GM18526 (cell line): ENCODE data around the gene NXN.

Experiments used
- POLR2A ChIP-seq: IDR thresholded peaks from 3 replicates; pipeline ENCODE4 v1.6.1; 2011; ENCODE audit not compliant: insufficient read length; ENCODE audit errors: extremely low read depth

NXN gene

DNA sequence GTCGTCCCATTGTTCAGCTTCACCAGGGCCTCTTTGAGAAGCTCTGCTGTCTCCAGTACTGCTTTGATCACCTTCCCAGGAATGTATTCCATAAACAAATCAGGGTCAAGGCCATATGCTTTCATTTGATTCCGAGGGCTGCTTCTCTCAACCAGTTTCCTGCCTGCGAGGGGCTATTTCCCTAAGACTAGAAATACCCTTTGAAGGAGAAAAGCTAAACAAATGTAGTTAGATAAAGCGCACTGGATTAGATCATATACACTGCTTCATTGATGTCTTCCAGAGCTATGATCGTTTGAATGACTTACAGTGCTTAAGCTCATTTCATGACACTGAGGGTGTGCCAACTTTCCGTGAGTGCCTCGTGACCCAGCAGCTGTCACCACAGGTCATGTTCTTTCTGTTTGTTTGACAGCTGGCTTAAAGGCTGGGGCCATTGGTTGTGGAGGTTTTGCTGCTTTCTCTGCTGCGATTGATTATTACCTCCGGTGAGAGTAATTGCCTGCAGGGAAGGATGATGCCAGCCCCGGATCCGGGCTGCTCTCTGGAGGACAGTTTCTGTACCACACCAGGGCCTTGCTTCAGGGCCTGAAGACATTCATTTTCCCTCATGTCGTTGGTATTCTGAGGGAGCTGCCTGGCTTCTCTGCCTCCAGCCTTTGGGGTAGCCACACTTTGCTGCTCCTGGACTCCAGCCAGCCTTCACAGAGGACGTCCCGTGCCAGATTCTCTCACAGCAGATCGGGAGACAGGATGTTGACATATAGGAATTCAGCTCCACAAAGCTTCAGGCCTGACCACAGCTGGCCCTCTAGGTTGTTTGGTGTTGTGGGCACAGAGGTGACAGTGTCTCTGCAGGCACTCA, 21.3 kb upstream of the NXN start:
- no peak for TF ChIP-seq POLR2A

DNA sequence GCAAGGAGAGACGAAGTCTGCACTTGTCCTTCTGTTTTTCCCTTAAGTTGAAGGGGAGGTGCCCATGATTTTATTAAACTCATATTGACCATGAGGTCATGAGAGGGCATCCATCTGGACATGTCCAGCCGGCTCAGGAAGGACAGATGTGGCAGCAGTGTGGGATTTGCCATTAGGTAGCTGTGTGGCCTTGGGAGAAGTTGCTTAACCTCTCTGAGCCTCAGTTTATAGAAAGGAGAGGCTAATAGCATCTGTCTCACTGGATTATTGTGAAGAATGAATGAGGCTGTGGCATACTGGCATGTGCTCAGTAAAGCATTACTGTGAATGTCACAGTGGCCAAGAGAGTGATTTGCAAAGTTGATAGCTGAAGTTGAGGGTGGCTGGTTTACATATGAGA, 18.5 kb upstream of the NXN start:
- TF ChIP-seq POLR2A = no peak

DNA sequence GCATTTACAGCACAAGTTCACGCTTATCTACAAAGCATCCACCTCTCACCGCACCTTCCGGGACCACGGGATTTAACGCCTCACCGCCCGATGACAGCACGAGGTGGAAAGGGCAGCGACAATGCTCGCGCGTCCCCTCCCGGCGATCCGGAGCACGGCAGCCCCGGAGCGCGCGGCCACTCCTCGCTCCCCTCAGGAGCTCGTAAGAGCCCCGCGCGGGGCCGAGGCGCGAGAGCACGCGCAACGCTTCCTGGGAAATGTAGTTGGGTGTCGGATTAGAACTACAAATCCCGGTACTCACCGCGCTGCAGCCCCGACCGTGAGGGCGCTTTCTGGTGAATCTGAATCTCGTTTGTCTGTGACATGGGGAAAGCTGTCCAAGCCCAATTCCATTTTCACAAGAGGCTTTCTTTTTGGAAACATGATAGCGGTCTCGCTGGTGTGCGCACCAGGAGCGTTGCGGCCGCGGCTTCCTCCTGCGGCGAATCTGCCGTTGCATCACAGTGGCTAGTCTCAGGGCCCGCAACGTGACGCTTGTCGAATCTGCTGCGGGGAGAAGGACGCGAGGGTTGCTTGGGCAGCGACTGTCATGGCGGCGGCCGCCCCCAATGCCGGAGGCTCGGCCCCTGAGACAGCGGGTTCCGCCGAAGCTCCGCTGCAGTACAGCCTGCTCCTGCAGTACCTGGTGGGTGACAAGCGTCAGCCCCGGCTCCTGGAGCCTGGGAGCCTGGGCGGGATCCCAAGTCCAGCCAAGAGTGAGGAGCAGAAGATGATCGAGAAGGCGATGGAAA, 17.2 kb upstream of the NXN start, which contains the start of gene TIMM22:
Gene TIMM22, plus strand, starts transcription at position 576 of the 791 bp plus-strand sequence. Its CDS starts 14 bp downstream, at position 590.
- peak; percentile 91 for TF ChIP-seq POLR2A

DNA sequence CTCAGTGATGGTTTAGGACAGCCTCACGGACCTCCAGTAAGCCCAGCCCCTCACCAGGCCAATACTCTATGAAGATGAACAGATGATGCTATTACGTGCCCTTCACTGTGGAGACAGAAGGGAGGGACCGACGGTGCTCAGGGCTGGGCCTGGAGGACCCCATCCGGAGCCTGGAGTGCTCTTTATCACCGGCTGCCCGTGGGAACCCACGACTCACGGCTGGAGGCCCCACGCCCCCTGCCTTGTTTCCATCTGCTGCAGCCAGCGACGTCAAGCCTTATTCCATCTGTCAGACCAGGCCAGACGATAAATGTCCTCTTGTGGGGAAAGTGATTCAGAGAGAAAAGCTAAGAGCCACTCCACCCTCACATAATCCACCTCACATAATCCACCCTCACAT, 13.4 kb upstream of the NXN start:
- TF ChIP-seq POLR2A = no peak

DNA sequence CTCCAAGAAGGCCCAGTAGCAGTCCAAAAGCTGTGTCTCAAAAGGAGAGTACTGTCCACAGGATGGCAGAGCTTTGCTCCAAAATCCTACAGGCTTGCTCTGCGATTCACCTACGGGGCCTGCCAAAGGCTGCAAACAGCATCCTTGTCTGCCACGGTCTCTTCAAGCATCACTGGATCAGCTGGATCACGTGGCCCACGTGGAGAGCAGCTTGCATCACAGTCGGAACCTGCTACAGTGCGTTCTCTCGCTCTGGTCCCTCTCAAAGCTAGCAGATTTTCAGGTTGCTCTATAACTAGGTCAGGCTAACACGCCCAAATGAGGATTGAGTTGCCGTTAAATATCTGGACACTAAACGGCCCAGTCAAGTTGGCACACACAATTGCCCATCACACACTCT, 9.0 kb upstream of the NXN start:
- TF ChIP-seq POLR2A = no peak

DNA sequence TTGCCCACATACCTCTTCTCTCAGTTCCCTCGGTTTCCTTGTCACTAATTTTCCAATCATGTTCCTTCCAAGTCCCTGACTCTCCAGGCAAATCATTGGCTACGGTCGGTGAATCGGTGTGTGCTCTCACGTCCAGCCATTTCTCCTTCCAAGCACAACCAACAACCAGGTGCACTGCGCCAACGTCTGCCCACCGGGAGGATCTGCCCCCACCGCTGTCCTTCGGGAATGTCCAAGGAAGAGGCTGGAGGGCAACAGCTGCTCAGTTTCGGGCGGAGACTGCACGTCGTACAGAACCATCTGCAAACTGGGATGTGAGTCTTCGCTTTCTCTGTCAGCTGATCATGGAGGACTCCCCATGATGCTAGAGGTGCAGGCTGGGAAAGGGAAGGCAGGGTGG, 8.4 kb upstream of the NXN start:
- no peak for TF ChIP-seq POLR2A

DNA sequence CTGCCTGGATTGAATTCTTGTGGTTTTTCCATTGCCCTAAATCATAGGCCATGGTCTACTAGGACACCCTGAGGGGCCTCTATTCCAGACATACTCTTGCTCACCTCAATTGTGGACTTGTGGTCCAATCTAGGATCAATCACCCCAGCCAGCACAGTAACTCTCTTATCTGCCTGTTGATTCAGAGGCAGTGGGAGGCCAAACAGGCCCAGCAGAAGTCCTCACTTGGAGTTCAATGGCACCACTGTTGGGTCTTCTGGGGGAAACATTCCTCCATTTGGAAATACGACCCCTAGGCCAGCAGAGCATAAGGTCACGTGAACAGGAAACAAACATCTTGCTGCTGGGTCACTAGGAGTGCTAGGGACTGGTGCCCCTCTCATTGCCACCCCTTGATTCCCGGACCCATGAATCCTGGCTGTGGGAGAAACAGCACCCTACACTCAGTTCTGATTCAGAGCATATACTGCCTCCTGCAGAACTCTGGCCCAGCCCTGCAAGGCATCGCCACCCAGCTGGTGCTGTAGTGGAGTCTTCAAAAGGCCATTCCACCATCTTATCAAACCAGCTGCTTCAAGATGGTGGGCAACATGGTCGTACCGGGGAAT, 6.8 kb upstream of the NXN start:
- no peak for TF ChIP-seq POLR2A

DNA sequence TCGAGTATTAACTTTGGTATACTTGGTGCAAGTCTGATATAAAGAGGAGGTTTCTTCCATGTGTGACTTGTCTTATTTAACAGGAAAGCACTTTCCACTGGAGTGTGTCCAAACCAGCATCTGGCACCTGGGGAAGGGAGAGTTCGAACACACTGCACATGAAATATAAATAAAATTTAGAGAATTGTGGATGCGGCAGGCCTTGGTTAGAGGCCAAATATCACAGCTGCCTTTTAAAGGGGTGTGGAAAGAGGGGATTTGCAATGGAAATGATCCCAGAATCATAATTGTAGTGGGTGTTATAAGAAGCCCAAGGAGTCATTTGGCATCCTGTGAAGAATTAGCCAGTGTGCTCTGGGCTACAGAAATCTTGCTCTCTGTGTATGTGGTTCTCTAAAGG, 4.3 kb upstream of the NXN start:
- TF ChIP-seq POLR2A = no peak

DNA sequence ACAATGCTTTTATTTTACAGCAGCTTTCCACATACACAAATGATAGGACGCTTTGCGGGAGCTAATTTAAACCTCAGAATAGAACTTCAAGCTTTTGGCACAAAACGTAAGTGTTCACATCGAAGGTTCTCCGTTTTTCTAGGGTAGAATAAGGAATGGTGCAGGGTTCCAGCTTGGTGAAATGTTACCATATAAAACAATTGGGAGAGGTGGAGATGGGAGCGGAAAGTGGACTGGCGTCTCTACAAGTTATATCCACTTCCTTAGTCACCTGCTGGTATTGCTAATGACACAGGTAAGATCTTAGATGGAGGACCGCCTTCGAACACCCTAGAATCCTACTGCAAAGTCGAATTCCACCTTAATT, 1.7 kb upstream of the NXN start:
- no peak for TF ChIP-seq POLR2A

DNA sequence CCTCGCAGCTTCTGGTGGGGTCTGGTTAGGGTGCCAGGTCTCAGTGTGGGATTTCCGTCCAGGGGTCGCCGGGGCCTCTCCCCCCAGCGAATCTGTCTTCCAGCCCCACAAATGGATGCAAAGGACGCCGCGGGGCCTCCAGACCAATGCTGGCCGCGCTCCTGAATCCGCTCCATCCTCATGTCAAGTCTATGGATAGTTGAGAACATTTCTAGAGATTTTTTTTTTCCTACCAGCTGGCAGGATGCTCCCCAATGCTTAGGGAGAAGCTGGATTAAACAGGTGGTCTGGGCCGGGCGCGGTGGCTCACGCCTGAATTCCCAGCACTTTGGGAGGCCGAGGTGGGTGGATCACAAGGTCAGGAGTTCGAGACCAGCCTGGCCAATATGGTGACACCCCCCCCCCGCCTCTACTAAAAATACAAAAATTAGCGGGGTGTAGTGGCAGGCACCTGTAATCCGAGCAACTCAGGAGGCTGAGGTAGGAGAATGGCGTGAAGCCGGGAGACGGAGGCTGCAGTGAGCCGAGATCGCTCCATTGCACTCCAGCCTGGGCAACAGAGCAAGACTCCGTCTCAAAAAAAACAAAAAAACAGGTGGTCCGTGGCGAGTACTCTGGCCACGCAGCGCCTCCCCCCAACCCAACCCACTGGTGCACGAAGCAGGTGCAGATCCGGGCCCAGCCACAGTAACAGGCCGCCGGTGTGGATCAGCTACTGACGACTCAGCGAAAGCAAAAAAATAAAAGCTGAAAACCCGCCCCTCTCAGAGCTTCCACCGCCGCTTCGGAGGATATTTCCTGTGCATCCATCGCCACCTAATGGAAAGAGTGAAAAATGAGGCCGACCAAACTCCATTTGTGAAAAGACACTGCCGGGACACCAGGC, 1.1 kb upstream of the NXN start:
- no peak for TF ChIP-seq POLR2A

DNA sequence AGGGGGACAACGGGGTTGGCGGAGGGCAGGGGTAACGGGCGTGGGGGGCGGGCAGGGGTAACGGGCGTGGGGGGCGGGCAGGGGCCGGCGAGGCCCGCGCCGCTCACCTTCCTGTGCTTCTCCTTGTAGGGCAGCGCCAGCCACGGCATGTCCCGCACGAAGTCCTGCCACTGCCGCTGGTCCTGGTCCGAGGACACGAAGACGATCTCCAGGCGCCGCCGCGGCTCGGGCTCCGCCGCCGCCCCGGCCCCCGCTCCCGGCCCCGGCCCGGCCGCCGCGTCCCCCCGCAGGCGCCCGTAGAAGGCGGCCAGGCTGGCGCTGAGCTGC, 401 bp downstream of the NXN start:
- no peak for TF ChIP-seq POLR2A

DNA sequence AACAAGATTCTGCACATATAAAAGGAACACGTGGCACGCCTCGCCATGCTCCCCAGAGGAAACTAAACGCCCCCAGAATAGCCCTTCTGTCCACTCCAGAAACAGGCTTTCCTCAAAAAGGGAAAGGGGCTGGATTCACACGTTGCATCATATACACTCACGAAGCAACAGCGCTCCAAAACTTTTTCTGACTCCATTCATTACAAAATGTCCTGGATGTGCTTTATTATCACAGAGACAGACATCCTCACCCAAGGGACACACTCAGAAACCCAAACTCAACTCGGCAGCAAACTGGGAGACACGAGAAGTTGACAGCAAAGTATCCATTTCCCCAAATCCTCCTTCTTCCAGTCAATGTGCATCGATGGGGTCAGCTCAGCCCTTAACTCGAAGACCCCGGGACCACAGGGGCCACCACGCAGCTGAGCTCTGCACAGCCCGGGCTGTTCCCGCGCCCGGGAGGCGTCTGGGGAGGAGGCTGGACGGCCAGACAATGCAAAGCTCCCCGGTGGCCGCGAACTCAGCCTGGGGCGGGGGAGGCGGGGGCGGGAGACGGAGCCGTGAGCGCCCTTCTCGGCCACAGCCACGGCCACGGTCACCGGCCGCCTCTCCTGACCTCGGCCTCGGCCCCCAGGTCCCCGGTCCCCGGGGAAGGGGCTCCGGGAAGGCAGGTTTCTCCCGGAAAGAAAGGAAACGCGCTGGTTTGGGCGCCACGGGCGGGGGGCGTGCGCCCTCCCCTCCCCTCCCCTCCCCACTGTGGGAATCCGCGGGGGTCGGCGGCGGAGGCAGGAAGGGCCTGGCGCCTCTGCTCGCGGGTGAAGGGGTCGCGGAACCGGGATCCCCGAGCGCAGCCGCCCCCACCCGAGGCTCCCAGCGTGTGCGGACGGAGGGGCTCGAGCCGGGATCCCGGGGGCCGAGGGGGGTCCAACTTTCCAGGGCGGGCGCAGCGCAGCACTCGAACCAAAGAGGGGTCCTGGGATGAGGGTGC, 1.2 kb downstream of the NXN start:
- TF ChIP-seq POLR2A = no peak

DNA sequence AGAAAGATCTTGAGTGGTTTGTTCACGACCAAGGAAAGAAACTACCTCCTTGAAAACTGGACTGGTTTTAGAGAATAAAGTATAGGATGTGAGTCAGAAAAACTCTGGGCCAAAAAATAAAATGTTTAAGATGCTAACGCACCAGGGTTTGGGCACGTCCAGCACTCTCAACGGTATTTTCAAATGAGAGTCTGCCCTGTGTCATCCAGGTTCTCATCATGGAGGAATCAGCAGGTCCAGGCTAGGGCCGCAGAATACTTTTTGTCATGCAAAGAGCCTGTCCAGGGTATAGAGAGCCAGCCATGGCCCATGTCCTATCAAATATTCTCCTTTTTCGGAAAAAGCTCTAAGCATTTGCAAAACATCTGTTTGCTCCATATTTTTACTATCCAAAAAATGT, 2.4 kb downstream of the NXN start:
- no peak for TF ChIP-seq POLR2A

DNA sequence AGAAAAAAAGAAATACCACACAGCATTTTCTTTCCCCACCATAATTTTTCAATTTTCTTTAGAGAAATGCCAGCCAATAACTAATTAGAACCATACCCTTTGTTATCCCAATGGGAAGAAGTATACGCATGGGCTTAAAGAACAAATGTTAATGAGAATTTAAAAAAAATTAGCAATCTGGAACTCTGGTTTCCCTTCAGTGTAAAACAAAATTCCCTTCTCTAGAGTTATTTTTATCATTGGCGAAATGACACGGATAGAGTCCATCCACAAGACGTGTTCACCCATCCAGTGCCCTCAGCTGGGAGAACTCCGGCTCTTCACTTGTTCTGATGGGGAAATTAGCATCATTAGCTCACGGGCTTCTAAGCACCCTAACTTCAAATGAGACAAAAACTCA, 3.3 kb downstream of the NXN start:
- TF ChIP-seq POLR2A = no peak
